ENCODE results near the gene WNT3. TPM values are rescaled to one million over a fixed set of nuclear protein-coding genes. Genes with fewer than 3 reads are reported as not detected.

Gene WNT3
- total and polyA plus RNA-seq, 2 of the 8 experiments (the other 6 are each of a cell fraction or from before 2014, with no cell fraction given), result 0.56 to 2.0 TPM

DNA sequence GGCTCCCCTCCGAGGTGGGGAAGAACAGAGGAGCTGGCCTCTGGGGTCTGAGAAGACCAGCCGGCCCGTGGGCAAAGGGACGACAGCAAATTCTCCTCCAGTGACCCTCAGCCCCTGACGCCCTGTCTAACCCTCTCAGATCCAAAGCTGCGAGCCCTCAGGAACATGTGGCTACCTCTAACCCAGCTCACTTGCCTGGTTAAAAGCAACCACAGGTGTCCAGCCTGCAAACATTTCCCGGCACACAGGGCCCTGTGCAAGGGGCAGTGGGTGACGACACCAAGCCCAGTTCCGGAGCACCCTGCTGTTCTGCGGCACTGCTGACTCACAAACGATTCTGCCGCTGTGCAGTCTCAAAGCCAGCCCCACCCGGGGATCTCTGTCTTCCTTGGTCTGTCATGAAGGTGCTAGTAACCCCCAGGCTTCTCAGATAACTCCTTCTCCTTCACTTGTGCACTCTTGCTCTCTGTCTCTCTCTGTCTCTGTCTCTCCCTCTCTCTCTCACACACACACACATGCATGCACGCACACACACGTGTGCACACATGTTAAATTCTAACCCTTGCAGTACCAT lies 23.0 kb downstream of the WNT3 start (continued):
- TF ChIP-seq EZH2 (IDR thresholded peaks at IDR 0.05; ENCODE audit: low read depth, low read length, severe bottlenecking) (no peak), CHD1 (IDR thresholded peaks at IDR 0.05; ENCODE audit: low read depth, low read length) (no peak), BRCA1 (IDR thresholded peaks at IDR 0.05; ENCODE audit: low read depth, low read length) (no peak), TAF1 (IDR thresholded peaks at IDR 0.05; ENCODE audit: low read depth, low read length) (no peak), TCF12 (IDR thresholded peaks at IDR 0.05; ENCODE audit: low read depth, low read length) (no peak), YY1 (IDR thresholded peaks at IDR 0.05; ENCODE audit: low read depth, low read length) (no peak), KDM5A (IDR thresholded peaks at IDR 0.05; ENCODE audit: low read length) (no peak), CBX5 (IDR thresholded peaks at IDR 0.05; ENCODE audit: low read depth, low read length) (no peak)

Data from H1 (cell line).